Spinal cord (tissue), 10 donors: ENCODE measurements around the gene ENTPD8. TPM values are rescaled to one million over a fixed set of nuclear protein-coding genes. Genes with fewer than 3 reads are reported as not detected.

Experiments
- DNase-seq, 6 donors: peaks; one replicate each; pipeline versions ENCODE4 v3.0.0 to v3.0.0-alpha.2; 2013 to 2015; ENCODE audit warnings: low spot score in 6 of 6, low read depth in 4 of 6
- H3K27ac ChIP-seq: one replicate; pipeline ENCODE4 v1.5.1; 2013; ENCODE audit warnings: low read depth, low read length, control low read depth
- H3K27me3 ChIP-seq: one replicate; pipeline ENCODE4 v1.6.1; 2013; ENCODE audit warnings: low read length; ENCODE audit not compliant: control insufficient read depth, insufficient read depth
- H3K36me3 ChIP-seq: one replicate; pipeline ENCODE4 v1.6.1; 2013; ENCODE audit warnings: low read length; ENCODE audit not compliant: control insufficient read depth, insufficient read depth
- H3K4me1 ChIP-seq: one replicate; pipeline ENCODE4 v1.6.1; 2013; ENCODE audit warnings: low read length; ENCODE audit not compliant: control insufficient read depth, insufficient read depth
- H3K4me3 ChIP-seq: one replicate; pipeline ENCODE4 v1.5.1; 2013; ENCODE audit warnings: low read depth, low read length, control low read depth
- H3K9me3 ChIP-seq: one replicate; pipeline ENCODE4 v1.6.1; 2013; ENCODE audit warnings: low read length; ENCODE audit not compliant: control insufficient read depth, insufficient read depth
- WGBS: methylation state at CpG from one replicate; pipeline ENCODE4 v1.1.5; 2013; ENCODE audit warnings: missing lambda C conversion rate; ENCODE audit not compliant: insufficient coverage; 5-methylcytosine and 5-hydroxymethylcytosine counted together
- polyA plus RNA-seq, 2 donors: library from polyadenylated mRNA; unstranded; fragments of 120-200 nt; gene quantifications; one replicate each; pipeline ENCODE4 v1.2.1, GENCODE V29; 2013; ENCODE audit not compliant: insufficient read length in 2 of 2
- total RNA-seq, 2 donors: library from RNA; depleted of rRNA in 1 of 2; stranded (reverse); fragments of 120-200 nt in 1 of 2; fragments of >200 nt in 1 of 2; gene quantifications; one replicate each; pipeline versions ENCODE4 v1.2.3 to v1.2.4, GENCODE V29; 2013 to 2014
- donor health status: healthy.

The ENTPD8 gene
- total and polyA plus RNA-seq, 4 donors: 0.39 to 1.1 (median 0.90) TPM; not detected in 1

GRCh38 chr9:137463931-137464290 is 22.8 kb upstream of the ENTPD8 start:
- 92% methylated on average over 18 of the region's 18 CpGs for WGBS

GRCh38 chr9:137462986-137463930 is 22.1 kb upstream of the ENTPD8 start:
- H3K36me3 ChIP-seq: peaks cover 46% of the 10 kb centered on the region
- H3K4me3 ChIP-seq: no peak overlapping the region
- 89% methylated on average over 30 of the region's 30 CpGs for WGBS
- no peaks in the 10 kb centered on the region for H3K9me3 ChIP-seq
- H3K4me1 ChIP-seq: peaks cover 21% of the 10 kb centered on the region
- no peaks in the 10 kb centered on the region for H3K27me3 ChIP-seq
- DNase-seq: peak in 1 of 6 donors; percentile 87
- H3K27ac ChIP-seq: no peak overlapping the region

More at GRCh38 chr9:137463931-137464290, 22.8 kb upstream of the ENTPD8 start:
- H3K27ac ChIP-seq: no peak overlapping the region
- no peaks in the 10 kb centered on the region for H3K9me3 ChIP-seq
- H3K4me3 ChIP-seq: no peak overlapping the region
- peaks cover 43% of the 10 kb centered on the region for H3K36me3 ChIP-seq
- no peaks in the 10 kb centered on the region for H3K27me3 ChIP-seq
- H3K4me1 ChIP-seq: peaks cover 17% of the 10 kb centered on the region
- no peak for DNase-seq

DNA sequence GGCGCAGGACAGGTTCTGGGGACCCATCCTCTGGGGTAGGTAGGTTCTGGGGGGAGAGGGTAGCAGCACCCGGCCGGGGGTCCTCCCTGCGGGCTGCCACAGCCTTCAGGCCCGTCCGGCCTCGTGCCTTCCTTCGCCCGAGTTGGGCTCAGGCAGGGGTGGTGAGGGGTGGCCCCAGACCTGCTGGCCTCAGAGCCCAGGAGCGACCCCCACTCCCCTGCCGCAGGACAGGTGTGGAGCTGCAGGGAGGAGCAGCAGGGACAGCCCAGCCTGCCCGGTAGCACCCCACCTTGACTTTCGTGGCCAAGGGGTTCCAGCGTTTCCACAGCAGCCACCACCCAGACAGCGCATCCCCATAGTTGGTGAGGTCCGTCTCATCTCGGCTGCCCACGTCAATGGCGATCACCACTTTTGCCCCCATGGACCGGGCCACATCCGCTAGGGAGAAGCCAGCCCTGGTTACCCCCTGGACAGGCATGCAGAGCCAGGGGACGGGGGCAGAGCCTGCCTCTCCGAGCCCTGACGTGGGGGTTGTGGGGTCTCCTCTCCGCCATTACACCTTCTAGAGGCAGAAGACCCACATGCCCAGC is 21.3 kb upstream of the ENTPD8 start:
- WGBS: 90% methylated on average over 23 of the region's 25 CpGs
- H3K4me1 ChIP-seq: peaks cover 29% of the 10 kb centered on the region
- no peaks in the 10 kb centered on the region for H3K27me3 ChIP-seq
- no peak for DNase-seq
- no peak overlapping the region for H3K4me3 ChIP-seq
- H3K36me3 ChIP-seq: peaks cover 54% of the 10 kb centered on the region
- H3K27ac ChIP-seq: no peak overlapping the region
- H3K9me3 ChIP-seq: no peaks in the 10 kb centered on the region

- Histone ChIP-seq H3K4me1 (peaks cover 35% of the 10 kb centered on the region), H3K27ac (no peak overlapping the region), H3K27me3 (no peaks in the 10 kb centered on the region), H3K36me3 (peaks cover 56% of the 10 kb centered on the region), H3K4me3 (no peak overlapping the region), H3K9me3 (no peaks in the 10 kb centered on the region)
- WGBS: 18% methylated on average over 51 of the region's 52 CpGs
- DNase-seq: no peak
Observed at GRCh38 chr9:137461663-137462395, 20.7 kb upstream of the ENTPD8 start.

- Histone ChIP-seq H3K27me3 (no peaks in the 10 kb centered on the region), H3K9me3 (no peaks in the 10 kb centered on the region), H3K27ac (no peak overlapping the region), H3K4me1 (peaks cover 41% of the 10 kb centered on the region), H3K4me3 (no peak overlapping the region), H3K36me3 (peaks cover 61% of the 10 kb centered on the region)
- no peak for DNase-seq
- WGBS: 86% methylated on average over 13 of the region's 21 CpGs
Observed at GRCh38 chr9:137461316-137461662, 20.1 kb upstream of the ENTPD8 start.

- Histone ChIP-seq H3K9me3 (no peaks in the 10 kb centered on the region), H3K4me3 (no peak overlapping the region), H3K4me1 (peaks cover 47% of the 10 kb centered on the region), H3K27ac (no peak overlapping the region), H3K36me3 (peaks cover 68% of the 10 kb centered on the region), H3K27me3 (no peaks in the 10 kb centered on the region)
- DNase-seq: no peak
- WGBS: 94% methylated on average over 26 of the region's 31 CpGs
Observed at GRCh38 chr9:137460363-137461315, 19.5 kb upstream of the ENTPD8 start.

DNA sequence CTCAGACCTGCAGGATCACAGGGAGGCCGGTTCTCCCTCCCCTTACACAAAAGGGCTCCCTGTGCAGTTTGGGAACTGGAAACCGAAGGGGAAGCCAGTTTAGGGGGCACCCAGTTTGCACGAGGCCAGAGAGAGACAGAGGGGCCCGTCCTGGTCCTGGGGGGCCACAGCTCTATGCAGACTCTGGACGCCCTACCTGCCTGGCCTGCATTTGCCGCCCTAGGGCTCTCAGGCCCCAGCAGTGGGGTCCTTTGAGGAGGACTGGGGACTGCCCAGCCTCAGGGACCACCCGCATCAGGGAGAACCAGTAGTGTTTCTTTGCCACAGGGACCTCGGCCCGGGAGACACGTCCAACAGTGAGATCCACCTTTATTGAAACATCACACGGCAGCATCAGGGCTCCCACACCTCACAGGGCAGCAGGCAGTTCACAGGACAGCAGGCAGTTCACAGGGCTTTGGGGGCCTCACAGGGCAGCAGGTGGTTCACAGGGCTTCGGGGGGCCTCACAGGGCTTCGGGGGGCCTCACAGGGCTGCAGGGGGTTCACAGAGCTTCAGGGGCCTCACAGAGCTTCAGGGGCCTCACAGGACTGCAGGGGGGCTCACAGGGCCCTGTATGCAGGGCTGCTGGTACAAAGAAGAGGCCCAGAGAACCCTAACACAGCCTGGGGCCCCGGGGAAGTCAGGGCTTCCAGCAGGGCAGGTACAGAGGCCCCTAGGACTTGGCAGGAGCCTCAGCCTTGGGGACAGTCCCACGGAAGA is 18.6 kb upstream of the ENTPD8 start:
- peak overlapping the region; percentile 33 for H3K4me3 ChIP-seq

GRCh38 chr9:137459152-137459600 is 18.0 kb upstream of the ENTPD8 start, which contains the start of gene NSMF:
Gene NSMF, minus strand, starts transcription at chr9:137459334. Its CDS starts 232 bp downstream, at chr9:137459102.
- H3K27ac ChIP-seq: peak within 1 kb of the TSS; percentile 78

More for the DNA sequence above, 18.6 kb upstream of the ENTPD8 start:
- Histone ChIP-seq H3K9me3 (no peaks in the 10 kb centered on the region), H3K27me3 (no peaks in the 10 kb centered on the region), H3K27ac (peak overlapping the region; percentile 58), H3K4me1 (peaks cover 56% of the 10 kb centered on the region), H3K36me3 (peaks cover 76% of the 10 kb centered on the region)
- WGBS: 59% methylated on average over 14 of the region's 15 CpGs
- DNase-seq: no peak

More at GRCh38 chr9:137459152-137459600, 18.0 kb upstream of the ENTPD8 start, which contains the start of gene NSMF:
- Histone ChIP-seq H3K4me3 (peak within 1 kb of the TSS; percentile 48), H3K4me1 (peaks cover 62% of the 10 kb centered on the region), H3K27me3 (no peaks in the 10 kb centered on the region), H3K36me3 (peaks cover 82% of the 10 kb centered on the region), H3K9me3 (no peaks in the 10 kb centered on the region)
- under 1% methylated on average over 62 of the region's 62 CpGs for WGBS
- DNase-seq: peak; percentile 75 to 98 (median 92)
